Activated naive CD8-positive, alpha-beta T cell treated with anti-CD3 and anti-CD28 coated beads, Interleukin-2, amount 50 U/mL, for 16 hours (primary cell): ENCODE data around the gene PSMG1.
"Not testable (repeated sequence)": the region's sequence is repeated elsewhere in the genome, so short reads cannot be mapped to it uniquely, and the experiment has no call there.

Source experiments
- DNase-seq: peaks from one replicate; pipeline ENCODE4 v3.0.0-alpha.2; 2020; ENCODE audit warnings: low read depth, low spot score

Gene PSMG1

DNA sequence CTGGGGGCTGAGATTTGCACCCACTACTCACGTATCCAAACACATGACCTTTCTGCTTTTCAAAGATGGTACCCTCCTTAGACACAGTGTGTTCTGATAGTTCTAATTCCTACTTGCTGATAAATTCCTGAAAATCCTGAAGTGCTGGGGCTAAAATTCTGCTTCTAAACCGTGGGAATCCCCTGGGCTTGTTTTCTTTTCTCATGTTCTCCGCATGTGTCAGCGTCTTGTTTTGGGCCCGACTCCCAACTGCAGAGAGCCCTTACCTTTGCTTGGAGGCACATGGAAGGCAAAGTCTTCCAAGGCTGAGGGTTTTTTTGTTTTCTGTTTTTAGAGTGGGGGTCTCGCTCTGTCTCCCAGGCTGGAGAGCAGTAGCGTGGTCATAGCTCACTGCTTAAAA lies 27.2 kb downstream of the PSMG1 start:
- no peak for DNase-seq

DNA sequence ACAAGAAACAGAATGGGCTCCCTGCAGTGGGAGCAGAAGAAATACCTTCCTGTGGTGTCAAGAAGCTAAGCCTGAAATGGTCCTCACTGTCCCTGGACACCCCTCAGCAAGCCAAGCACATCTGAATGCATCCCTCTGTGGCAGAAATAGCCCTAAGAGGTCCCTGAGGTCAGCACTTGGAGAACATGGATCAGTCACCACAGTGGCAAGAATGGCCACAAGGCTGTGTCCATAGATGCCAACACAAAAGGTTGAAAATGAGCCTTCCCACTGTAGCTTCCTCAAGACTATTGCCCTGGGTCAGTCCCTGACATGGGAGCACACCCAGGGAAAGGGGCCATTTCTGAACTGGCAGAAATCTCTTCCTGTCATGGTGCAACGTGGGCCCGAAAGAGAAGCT lies 27.7 kb downstream of the PSMG1 start:
- DNase-seq: no peak

DNA sequence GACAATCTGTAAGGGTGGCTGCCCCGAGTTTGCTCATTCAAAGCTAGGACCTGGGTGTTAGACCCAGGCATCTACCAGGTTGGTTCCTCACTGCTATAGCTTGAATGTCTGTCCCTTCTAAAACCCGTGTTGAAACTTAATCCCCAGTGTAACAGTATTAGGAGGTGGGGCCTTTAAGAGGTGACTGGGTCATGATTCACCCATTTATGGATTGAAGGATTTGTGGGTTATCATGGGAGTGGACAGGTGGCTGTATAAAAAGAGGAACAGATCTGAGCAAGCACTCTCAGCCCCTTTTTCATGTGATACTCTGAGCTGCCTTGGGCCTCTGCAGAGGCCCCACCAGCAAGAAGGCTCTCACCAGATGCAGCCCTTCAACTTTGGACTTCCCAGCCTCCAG lies 29.4 kb downstream of the PSMG1 start:
- DNase-seq: no peak

DNA sequence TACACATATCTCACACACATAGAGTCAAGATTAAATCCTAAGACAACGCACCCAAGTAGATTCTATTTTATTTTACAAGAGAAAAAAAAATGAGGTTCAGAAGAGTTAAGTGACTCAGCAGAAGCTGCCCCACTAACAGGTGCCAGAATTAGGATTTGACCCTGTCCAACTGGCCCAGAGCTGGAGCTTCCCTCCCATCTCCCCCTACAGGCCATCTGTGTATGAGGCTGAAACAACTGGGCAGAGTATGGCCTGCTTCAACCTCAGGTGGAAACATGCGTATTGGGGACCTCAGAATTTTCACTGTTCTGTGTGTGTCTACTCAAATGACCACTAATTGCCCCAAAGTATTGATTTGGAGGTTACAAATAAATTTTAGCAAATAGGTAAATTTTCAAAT lies 29.9 kb downstream of the PSMG1 start:
- no peak for DNase-seq

DNA sequence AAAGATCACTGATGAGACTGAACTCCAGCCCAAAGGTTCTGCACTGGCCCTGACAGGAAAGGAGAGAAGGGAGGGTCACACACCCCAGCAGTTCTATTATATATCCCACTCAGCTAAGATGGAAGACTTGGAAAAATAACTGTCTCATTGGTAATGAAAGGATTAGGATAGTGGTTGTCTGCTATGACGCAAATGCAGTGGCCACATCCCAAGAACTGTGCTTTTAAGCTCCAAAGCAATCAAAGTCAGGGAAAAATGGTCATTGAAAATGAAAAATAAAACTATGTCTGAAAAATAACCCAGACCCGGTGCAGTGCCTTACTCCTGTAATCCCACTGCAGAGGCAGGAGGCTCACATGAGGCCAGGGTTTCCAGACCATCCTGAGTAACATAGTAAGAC lies 31.0 kb downstream of the PSMG1 start:
- DNase-seq: no peak

DNA sequence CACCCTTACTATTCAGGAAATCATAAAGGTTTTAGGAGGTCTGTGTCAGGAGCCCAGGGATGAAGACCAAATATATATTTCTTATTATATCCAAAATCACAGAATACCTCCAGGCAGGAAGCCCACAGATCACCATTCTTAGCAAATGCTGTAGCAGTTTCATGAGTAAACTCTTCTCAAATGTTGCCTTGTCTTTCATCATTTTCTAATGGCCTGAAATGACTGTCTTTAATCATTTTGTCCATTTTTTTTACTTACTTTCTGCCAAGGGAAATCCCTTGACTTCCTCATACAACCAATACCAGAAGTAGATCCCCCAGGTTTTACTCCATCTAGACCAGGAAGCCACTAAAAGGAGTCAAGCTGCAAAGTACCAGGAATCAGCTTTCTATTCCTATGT lies 32.4 kb downstream of the PSMG1 start:
- DNase-seq: no peak

DNA sequence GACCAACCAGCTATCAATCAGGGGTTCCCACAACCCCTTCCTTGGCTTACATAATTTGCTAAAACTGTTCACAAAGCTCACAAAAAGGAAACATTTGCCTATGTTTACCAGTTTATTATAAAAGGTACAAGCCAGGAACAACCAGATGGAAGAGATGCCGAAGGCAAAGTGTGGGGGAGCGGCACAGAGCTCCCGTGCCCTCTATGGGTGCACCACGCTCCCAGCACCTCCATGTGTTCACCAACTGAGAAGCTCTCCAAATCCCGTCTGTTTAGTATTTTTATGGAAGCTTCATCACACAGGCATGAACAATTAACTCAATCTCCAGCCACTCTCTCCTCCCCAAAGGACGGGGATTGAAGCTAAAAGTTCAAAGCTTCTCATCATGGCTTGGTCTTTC lies 32.9 kb downstream of the PSMG1 start:
- DNase-seq: no peak

DNA sequence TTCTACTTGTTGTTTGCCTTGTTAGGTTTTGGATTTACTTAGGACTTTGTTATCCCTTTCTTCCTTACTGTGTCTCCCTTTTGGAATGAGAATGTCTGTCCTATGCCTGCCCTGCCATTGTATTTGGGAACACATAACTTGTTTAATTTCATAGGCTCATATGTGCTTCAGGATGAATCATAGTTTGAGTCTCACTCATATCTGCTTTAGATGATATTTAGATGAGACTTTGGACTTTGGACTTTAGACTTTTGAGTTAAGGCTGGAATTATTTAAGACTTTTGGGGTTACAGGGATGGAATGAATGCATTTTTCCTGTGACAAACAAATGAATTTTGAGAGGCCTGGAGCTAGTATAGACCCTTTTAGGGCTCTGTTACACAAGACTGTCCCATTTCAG lies 33.4 kb downstream of the PSMG1 start:
- no peak for DNase-seq

DNA sequence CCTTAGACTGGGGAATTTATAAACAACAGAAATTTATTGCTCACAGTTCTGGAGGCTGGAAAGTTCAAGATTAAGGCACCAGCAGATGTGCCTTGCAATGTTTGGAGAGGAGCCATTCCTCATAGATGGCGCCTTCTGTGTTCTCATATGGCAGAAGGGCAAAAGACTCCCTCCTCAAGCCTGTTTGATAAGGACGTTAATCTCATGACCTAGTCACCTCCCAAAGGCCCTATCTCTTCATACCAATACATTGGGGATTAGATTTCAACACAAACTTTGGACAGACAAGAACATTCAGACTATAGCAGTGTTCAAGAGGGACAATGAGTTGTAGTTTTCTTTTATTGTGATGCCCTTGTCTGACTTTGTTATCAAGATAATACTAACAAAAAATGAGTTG lies 34.3 kb downstream of the PSMG1 start:
- DNase-seq: no peak

DNA sequence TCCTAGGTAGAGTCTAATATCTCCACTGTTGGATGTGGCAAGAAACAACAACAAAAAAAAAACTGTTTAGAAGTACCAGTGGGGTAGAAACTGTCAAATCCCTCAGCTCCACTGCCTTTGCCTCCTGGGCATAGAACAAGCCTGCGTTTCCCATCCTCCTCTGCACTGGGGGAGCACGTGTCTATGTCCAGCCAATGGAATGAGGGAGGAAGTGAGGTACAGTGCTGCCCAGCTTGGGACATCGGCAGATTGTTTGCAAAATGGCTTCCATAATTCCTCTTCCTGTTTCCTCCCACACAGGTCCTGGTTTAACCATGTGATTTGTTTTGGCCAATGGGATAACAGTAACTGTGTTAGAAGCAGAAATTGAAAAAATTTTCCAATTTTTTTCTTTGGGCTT lies 39.1 kb downstream of the PSMG1 start:
- DNase-seq: no peak

DNA sequence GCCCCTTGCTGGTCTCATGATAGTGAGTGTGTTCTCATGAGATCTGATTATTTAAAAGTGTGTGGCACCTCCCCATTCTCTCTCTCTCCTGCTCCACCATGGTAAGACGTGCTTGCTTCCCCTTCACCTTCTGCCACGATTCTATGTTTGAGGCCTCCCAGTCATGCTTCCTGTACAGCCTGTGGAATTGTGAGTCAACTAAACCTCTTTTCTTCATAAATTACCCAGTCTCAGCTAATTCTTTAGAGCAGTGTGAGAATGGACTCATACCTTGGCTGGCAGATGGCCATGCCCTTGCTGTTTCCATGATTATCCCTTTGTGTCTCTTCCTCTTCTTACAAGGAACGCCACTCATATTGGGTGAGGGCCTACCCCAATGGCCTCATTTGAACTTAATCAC lies 40.3 kb downstream of the PSMG1 start:
- no peak for DNase-seq

DNA sequence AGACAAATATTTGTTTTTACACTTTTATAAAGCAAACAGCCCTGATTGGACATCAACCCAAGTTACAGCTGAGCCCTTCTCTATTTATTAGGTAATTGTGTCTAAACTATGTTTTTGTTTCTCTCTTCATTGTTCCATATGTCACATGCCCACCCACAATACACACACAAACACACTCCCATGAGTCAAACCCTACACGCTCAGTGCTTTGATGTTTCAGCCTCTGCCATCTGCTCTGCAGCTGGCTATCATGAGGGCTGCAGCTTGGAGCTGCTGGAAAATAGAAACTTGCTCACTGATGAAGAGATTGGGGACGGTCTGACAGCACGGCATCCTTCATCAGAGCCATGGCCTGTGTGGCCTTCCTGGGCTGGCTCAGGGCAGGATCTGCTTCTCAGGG lies 41.7 kb downstream of the PSMG1 start:
- no peak for DNase-seq

DNA sequence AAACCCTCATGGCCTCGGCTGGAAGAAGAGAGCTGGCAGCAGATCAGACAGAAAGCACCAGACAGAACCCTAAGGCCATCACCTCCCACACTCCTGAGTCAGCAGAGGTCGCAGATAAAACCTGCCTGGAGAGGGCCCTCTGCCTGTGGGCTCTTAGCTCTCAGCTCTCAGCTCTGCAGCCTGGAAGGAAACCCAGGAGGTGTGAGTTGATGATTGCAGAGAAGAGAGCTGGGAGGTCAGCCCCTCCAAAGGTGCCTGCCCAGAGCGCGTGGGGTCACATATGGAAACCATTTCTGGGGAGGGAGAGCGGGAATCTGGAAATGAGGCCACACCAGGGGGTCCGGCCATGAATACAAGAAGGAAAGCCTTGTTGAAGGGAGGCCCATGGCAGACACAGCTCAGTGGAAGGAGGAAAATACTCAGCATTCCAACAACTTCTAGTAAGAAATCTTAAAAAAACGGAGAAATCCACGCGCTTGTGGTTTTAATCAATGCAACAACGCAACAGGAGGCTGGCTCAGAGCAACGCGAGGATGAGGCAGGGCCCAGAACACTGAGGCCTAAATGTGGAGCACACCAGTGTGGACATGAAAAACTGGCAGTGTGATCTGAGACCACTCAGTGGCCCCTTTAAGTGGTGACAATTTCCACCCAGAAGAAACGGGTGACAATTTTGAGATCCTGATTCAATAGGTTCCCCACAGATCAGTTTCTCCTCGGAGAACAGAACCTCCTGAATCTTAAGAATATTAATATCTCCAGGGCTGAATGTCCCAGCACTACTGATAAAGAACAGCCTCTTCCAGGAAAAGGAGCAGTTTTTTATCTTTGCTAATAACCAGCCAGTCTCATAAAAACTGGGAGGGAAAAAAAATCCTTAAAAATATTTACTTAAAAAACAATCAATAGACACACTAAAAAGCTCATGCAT lies 45.7 kb downstream of the PSMG1 start:
- no peak for DNase-seq

DNA sequence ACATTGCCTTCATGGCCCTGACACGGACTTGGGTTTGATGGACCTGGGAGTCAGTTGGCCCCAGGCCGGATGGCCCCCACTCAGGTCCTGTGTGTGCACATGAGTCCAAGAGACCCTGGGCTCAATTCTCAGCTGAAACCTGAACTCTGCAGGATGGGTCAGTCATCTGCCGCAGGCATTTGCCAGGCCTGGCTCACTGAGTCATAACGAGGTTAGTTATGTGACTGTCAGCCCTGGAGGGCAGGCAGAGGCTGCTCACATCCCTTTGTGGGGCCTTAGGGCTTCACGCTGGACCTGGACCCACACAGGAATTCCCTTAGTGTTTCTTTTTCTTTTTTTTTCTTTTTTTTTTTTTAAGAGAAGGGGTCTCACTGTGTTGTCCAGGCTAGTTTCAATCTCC lies 46.5 kb downstream of the PSMG1 start:
- DNase-seq: no peak

DNA sequence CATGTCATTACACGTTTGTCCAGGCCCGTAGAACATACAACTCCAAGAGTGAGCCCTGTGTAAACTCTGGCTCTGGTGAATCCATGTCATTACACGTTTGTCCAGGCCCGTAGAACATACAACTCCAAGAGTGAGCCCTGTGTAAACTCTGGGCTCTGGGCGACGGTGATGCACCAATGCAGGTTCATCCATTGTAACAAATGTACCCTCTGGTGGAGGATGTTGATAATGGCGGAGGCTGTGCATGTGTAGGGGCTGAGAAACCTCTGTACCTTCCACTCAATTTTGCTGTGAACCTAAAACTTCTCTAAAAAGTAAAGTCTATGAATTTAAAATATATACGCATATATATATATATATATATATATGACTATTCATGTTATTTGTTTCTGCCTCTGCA lies 47.1 kb downstream of the PSMG1 start:
- DNase-seq: not testable (repeated sequence)

DNA sequence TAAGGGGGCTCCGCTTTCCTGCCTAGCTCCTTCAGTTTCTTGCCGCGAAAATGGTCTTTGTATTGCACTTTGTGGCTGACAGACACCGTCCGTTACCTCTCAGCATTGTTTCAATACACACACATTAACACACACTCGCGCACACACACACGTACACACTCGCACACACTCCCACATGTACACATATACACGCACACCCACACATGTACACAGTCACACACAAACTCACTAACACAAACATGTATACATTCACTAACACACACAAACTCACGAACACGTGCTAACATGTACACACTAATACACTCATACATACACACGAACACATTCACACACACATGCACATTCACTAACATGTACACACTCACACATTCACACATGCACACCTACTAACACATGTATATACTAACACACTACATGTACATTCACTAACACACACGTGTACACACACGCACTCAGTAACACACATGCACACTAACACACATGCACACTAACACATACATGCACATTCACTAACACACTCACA lies 48.9 kb downstream of the PSMG1 start:
- DNase-seq: no peak

DNA sequence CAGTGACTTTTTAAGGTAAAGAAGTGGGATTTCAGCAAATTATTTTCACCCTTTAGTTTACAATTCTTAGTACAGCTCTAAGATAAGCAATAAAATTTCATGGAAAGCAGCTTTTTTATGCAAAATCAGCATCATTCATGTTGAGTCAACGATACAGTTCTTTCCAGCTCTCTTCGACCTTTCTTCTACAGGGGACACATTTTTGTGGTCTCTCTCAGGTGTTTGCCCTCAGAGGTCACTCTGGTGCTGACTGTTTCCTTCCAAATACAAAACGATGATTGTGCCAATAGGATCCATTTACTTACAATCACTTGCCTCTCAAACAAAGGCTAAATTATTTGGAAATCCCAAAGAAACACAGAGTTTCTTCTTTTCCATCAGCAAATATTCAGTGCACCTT lies 51.0 kb downstream of the PSMG1 start:
- DNase-seq: no peak

DNA sequence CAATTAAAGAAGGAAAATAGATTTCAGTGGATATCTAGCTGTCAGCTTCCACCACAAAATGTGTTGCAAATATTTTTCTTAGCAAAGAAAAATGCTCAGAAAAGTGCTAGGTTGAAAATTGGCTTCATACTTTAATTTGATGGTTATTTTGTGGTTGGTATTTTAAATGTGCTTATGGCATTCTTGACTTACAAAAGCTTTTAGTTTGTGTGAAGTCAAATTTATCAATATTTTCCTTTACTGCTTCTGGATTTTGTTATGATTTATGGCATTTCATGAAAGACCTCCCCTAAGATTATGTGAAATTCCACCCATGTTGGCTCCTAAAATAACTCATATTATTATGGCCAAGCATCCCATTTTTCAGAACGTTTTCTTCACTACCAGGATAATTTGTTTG lies 51.5 kb downstream of the PSMG1 start:
- no peak for DNase-seq

DNA sequence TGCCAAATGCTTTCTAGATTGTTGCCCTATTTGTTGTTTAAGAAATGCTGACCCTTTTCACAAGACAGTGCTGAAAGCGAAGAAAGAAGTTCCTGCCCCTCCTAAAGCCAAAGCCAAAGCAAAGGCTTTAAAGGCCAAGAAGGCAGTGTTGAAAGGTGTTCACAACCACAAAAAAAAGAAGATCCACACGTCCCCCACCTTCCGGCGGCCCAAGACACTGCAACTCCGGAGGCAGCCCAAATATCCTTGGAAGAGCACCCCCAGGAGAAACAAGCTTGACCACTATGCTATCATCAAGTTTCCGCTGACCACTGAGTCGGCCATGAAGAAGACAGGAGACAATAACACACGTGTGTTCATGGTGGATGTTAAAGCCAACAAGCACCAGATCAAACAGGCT lies 55.7 kb downstream of the PSMG1 start:
- DNase-seq: no peak

DNA sequence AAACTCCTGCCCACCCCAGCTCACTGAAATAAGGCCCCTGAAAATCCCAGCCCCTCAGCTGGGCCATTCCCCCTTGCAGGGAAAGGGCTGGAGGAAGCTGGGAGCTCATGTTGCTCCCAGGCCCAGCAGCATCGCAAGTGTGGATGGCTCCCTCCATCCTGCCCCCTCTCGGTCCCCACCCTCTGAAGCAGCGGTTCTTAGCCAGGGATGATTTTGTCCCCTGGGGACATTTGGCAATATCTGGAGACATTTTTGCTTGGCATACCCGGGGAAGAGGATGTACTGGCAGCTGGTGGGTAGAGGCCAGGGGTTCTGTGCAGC lies 56.8 kb downstream of the PSMG1 start:
- no peak for DNase-seq

DNA sequence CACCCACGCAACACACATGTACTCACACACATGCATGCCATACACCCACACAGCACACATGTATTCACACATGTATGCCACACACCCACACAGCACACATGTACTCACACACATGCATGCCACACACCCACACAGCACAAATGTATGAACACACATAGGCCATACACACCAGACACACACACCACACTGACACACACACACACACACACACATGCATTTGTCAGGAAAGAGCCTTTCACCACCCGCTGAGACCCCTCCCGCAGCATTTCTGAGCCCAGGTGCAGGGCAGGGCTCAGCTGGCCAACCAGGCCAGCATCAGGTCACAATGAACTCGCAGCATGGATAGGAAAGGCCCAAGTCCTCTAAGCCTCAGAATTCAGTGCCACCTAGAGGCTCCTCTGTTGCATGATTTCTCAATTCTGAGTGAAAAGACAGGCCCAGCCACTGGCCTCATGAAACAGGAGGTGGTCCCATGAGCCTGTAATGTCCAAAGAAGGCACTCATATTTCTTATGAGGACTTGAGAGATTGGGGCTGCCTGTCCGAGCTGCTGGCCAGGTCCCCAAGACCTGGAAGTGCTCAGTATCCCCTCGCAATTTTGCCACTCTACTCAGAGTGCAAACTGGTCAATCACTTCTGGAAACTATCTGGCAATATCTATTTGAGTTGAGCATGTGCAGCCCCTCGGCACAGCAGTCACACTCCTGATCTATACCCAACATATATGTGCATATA lies 57.3 kb downstream of the PSMG1 start:
- no peak for DNase-seq
